K562 (cell line): ENCODE measurements around the gene COA3. TPM values are rescaled to one million over a fixed set of nuclear protein-coding genes. Genes with fewer than 3 reads are reported as not detected.

Source experiments
- ATAC-seq: fragments of 200-7000 bp; cut with Tn5 transposase; 3 replicates; pipeline ENCODE4 v1.9.1; 2020; ENCODE audit warnings: moderate library complexity
- BruUV-seq: library from RNA; stranded (reverse); fragments of 400-500 nt; replicated peaks from 2 replicates; lab custom pipeline; 2021; lab: Mats Ljungman, UMichigan
- CTCF ChIA-PET: fragments of 300-600 bp; formaldehyde crosslinking; extraction: SDS; loops from one replicate; lab custom pipeline; 2021; ENCODE audit warnings: low intra/inter-chr PET ratio; lab: Yijun Ruan, JAX
- POLR2A ChIA-PET: fragments of 300-600, 350-650 bp; sonication (Branson Sonifier 250); formaldehyde crosslinking; extraction: SDS; loops from one replicate; lab custom pipeline; 2021; ENCODE audit warnings: antibody characterized with exemption, inconsistent platforms; lab: Yijun Ruan, JAX
- DNase-seq, 4 experiments: peaks; one replicate each; pipeline versions ENCODE4 v3.0.0 to v3.0.0-alpha.2; 2011 to 2018; ENCODE audit warnings: low spot score in 3 of 4, mixed read lengths in 3 of 4; ENCODE audit errors: extremely low read depth in 1 of 4
- FAIRE-seq: peaks from 2 replicates; lab custom pipeline; 2011; peaks lifted over from hg19 to GRCh38; lab: Jason Lieb, UNC
- H2AFZ ChIP-seq: 2 replicates; pipeline ENCODE4 v1.6.0; 2011; ENCODE audit warnings: low read depth, low read length, control low read depth, inconsistent platforms
- H3K27ac ChIP-seq: fragments of 200-600 bp; 3 replicates; pipeline ENCODE4 v1.8.0; 2011; ENCODE audit warnings: low read depth, mild to moderate bottlenecking, control low read depth, inconsistent platforms, low read length, moderate library complexity, mixed read lengths; ENCODE audit errors: extremely low read depth
- H3K27me3 ChIP-seq, 2 experiments: fragments of 300-600 bp in 1 of 2; 2 replicates in 1 of 2; 3 replicates in 1 of 2; pipeline versions ENCODE4 v1.6.0 to v1.8.0; 2011; ENCODE audit warnings: inconsistent platforms in 2 of 2, low read length in 2 of 2, mild to moderate bottlenecking in 1 of 2, mixed read lengths in 1 of 2, moderate library complexity in 1 of 2; ENCODE audit not compliant: control insufficient read depth in 2 of 2, insufficient read depth in 2 of 2
- H3K36me3 ChIP-seq: fragments of 300-600 bp; 3 replicates; pipeline ENCODE4 v1.8.0; 2011; ENCODE audit warnings: mild to moderate bottlenecking, low read length, inconsistent platforms; ENCODE audit not compliant: control insufficient read depth, insufficient read depth
- H3K4me1 ChIP-seq, 2 experiments: fragments of 200-600 bp in 1 of 2; replicated peaks in 1 of 2; 2 replicates in 1 of 2; 3 replicates in 1 of 2; pipeline versions ENCODE4 v1.5.1 to v1.8.0; 2011; ENCODE audit warnings: inconsistent platforms in 2 of 2, low read length in 2 of 2, mild to moderate bottlenecking in 1 of 2, mixed read lengths in 1 of 2, moderate library complexity in 1 of 2; ENCODE audit not compliant: control insufficient read depth in 2 of 2, insufficient read depth in 2 of 2
- H3K4me2 ChIP-seq: 2 replicates; pipeline ENCODE4 v1.6.1; 2011; ENCODE audit warnings: low read length, control low read depth, inconsistent platforms, mixed read lengths; ENCODE audit not compliant: insufficient read depth
- H3K4me3 ChIP-seq: fragments of 200-600 bp; sonication (generic), shearing (Covaris generic); 2 replicates; pipeline ENCODE4 v1.5.1; 2016; ENCODE audit warnings: control low read depth, inconsistent platforms
- H3K79me2 ChIP-seq: fragments of 200-600 bp; 3 replicates; pipeline ENCODE4 v1.8.0; 2011; ENCODE audit warnings: low read length, inconsistent platforms; ENCODE audit not compliant: control insufficient read depth, insufficient read depth
- H3K9ac ChIP-seq, 2 experiments: 2 replicates each; pipeline versions ENCODE4 v1.6.0 to v1.6.1; 2011; ENCODE audit warnings: low read depth in 2 of 2, low read length in 2 of 2, control low read depth in 1 of 2, inconsistent platforms in 1 of 2, mild to moderate bottlenecking in 1 of 2, mixed read lengths in 1 of 2; ENCODE audit not compliant: insufficient read depth in 1 of 2
- H3K9me1 ChIP-seq: one replicate; pipeline ENCODE4 v1.6.0; 2011; ENCODE audit warnings: inconsistent platforms, mild to moderate bottlenecking, low read length, moderate library complexity; ENCODE audit not compliant: control insufficient read depth, insufficient read depth
- H3K9me3 ChIP-seq: replicated peaks from 2 replicates; pipeline ENCODE4 v1.5.1; 2011; ENCODE audit warnings: low read depth, low read length, inconsistent platforms; ENCODE audit not compliant: control insufficient read depth, insufficient read depth
- H4K20me1 ChIP-seq: replicated peaks from 2 replicates; pipeline ENCODE4 v1.6.1; 2011; ENCODE audit warnings: low read length, inconsistent platforms, mixed read lengths; ENCODE audit not compliant: control insufficient read depth, insufficient read depth
- CHD2 ChIP-seq: IDR thresholded peaks from 2 replicates; pipeline ENCODE4 v1.6.1; 2011; ENCODE audit warnings: low read depth, low read length
- CTCF ChIP-seq, 3 experiments: IDR thresholded peaks in 2 of 3; conservative IDR thresholded peaks in 1 of 3; 2 replicates each; pipeline ENCODE4 v1.5.1; 2011 to 2012; ENCODE audit warnings: low read length in 3 of 3, mild to moderate bottlenecking in 3 of 3, control low read depth in 2 of 3, improper control_type of control experiment in 1 of 3, inconsistent platforms in 1 of 3, low read depth in 1 of 3, mixed read lengths in 1 of 3, moderate library complexity in 1 of 3; ENCODE audit not compliant: insufficient read depth in 2 of 3
- E2F8 ChIP-seq: fragments of 450-650 bp; IDR thresholded peaks from 2 replicates; pipeline ENCODE4 v1.7.1; 2018; ENCODE audit warnings: mild to moderate bottlenecking, low read depth; ENCODE audit not compliant: partially characterized antibody
- FOXP4 ChIP-seq: sonication (generic); formaldehyde crosslinking; IDR thresholded peaks from 2 replicates; pipeline ENCODE4 v1.8.0; 2022; ENCODE audit warnings: mild to moderate bottlenecking, missing genetic modification reagents, borderline replicate concordance
- GABPB1 ChIP-seq: sonication (generic); formaldehyde crosslinking; IDR thresholded peaks from 2 replicates; pipeline ENCODE4 v1.8.0; 2022; ENCODE audit warnings: mild to moderate bottlenecking, missing genetic modification reagents
- HDAC8 ChIP-seq: fragments of 450-650 bp; IDR thresholded peaks from 2 replicates; pipeline ENCODE4 v1.6.1; 2016; ENCODE audit warnings: mild to moderate bottlenecking, missing genetic modification characterization, moderate library complexity, missing compliant biosample characterization
- MEF2A ChIP-seq: IDR thresholded peaks from 2 replicates; pipeline ENCODE4 v1.6.1; 2011; ENCODE audit warnings: low read depth, mild to moderate bottlenecking, low read length, moderate library complexity; ENCODE audit not compliant: control insufficient read depth
- MXD1 ChIP-seq: fragments of 250-450 bp; sonication (Bioruptor Pico); IDR thresholded peaks from 2 replicates; pipeline ENCODE4 v1.8.0; 2021; ENCODE audit warnings: borderline replicate concordance, mild to moderate bottlenecking, moderate library complexity; ENCODE audit not compliant: poor library complexity, severe bottlenecking
- RBM39 ChIP-seq: fragments of 200-400 bp; formaldehyde crosslinking; optimal IDR thresholded peaks from 2 replicates; pipeline ENCODE3; 2018; ENCODE audit warnings: low read depth, low read length
- USF2 ChIP-seq: sonication (generic); formaldehyde crosslinking; IDR thresholded peaks from 2 replicates; pipeline ENCODE4 v1.5.0; 2020; ENCODE audit warnings: missing genetic modification reagents
- ZNF140 ChIP-seq: fragments of 250-450 bp; sonication (Bioruptor Pico); IDR thresholded peaks from 2 replicates; pipeline ENCODE4 v1.8.0; 2021; ENCODE audit warnings: moderate library complexity, mild to moderate bottlenecking, inconsistent platforms
- WGBS: fragments of 100-300 bp; shearing (Covaris generic); methylation state at CpG from one replicate; pipeline ENCODE4 v1.1.6; 2016; ENCODE audit warnings: low coverage, mixed read lengths; ENCODE audit not compliant: insufficient coverage; ENCODE audit errors: missing lambda C conversion rate; 5-methylcytosine and 5-hydroxymethylcytosine counted together
- in situ Hi-C: fragments of 300-500 bp; cut with MboI; formaldehyde crosslinking; loops from 4 replicates; pipeline ENCODE4 v1.15.0; 2018; ENCODE audit warnings: inconsistent platforms, mixed read lengths
- intact Hi-C: fragments of 100-400 bp; cut with micrococcal nuclease; formaldehyde crosslinking; loops from 2 replicates; pipeline ENCODE4 v1.14.2; 2022
- polyA plus RNA-seq, 8 experiments: library from polyadenylated mRNA; depleted of rRNA in 4 of 8; stranded (reverse) in 5 of 8; unstranded in 3 of 8; fragments of >200 nt; fragmentation: Nextera tagmentation in 2 of 8; fragmentation: Illumina TruSeq in 1 of 8; extraction: Ambion mirVana in 2 of 8; extraction: Trizol in 1 of 8; gene quantifications; 2 replicates each; pipeline versions ENCODE4 v1.2.1 to v1.2.3, GENCODE V29; 2011 to 2014; ENCODE audit warnings: inconsistent platforms in 1 of 8, missing spikeins in 1 of 8
- total RNA-seq, 7 experiments: library from RNA; depleted of rRNA in 6 of 7; stranded (reverse); fragments of >200 nt in 6 of 7; fragmentation: Illumina TruSeq in 2 of 7; extraction: Trizol in 2 of 7; gene quantifications; 2 replicates each; pipeline versions ENCODE4 v1.2.1 to v1.2.3, GENCODE V29; 2011 to 2021; ENCODE audit warnings: low replicate concordance in 1 of 7

The COA3 gene
- total and polyA plus RNA-seq, 9 of the 15 experiments (the other 6 are each of a cell fraction or from before 2014, with no cell fraction given): 49.6 to 153 (median 61.4) TPM

- peak; percentile 90 to 95 (median 92) for DNase-seq
- ATAC-seq: peak; percentile 96
- in situ Hi-C loops: no loop called here
- intact Hi-C loops: no loop called here
- Histone ChIP-seq H3K36me3 (peaks cover 39% of the 10 kb centered on the region), H4K20me1 (0 out of 2 replicates have a peak, but pooled peaks cover 5% of the 10 kb centered on the region), H3K4me2 (peak within 1 kb of the TSS; percentile 98), H3K27ac (peak within 1 kb of the TSS; percentile 95), H3K79me2 (peaks cover 46% of the 10 kb centered on the region), H3K4me1 (peaks cover 3 to 14% of the 10 kb centered on the region in 2 experiments; a peak in 4 of 5 replicates), H3K9me1 (no peaks in the 10 kb centered on the region), H3K27me3 (no peaks in the 10 kb centered on the region), H3K4me3 (peak within 1 kb of the TSS; percentile 90), H3K9me3 (no peaks in the 10 kb centered on the region), H2AFZ (peak within 1 kb of the TSS; percentile 100), H3K9ac (peak within 1 kb of the TSS; percentile 98 to 99)
- ChIA-PET POLR2A (interaction anchor here (0.6 to 2.0 kb wide), 11 partner anchors 9 to 279 kb away, joined by 3 to 18 read pairs (median 4); partner anchors contain the start of genes BECN1 and RPL27), CTCF (interaction anchor here (1.1 kb wide), 1 partner anchor 164 kb away, joined by 3 read pairs; no protein-coding TSS in a partner anchor)
- BruUV-seq: no TSS peak
- 1% methylated on average over 65 of the region's 71 CpGs for whole genome bisulfite sequencing
- peak; percentile 63 for FAIRE-seq
- TF ChIP-seq CTCF (IDR thresholded peaks at IDR 0.05 in 2 of 3, conservative IDR thresholded peaks at IDR 0.05 in 1 of 3; ENCODE audit: insufficient read depth in 2 of 3, low read depth in 1 of 3, low read length in 3 of 3): peak in 1 of 3 experiments; percentile 1; a peak in 1 of 6 replicates
- TF ChIP-seq ZNF140 (CRISPR knock-in tag): no peak
- TF ChIP-seq FOXP4 (CRISPR knock-in tag): no peak
- TF ChIP-seq GABPB1 (CRISPR knock-in tag): peak; percentile 98
- TF ChIP-seq MEF2A: no peak
- no peak for TF ChIP-seq RBM39
- peak; percentile 62 for TF ChIP-seq USF2
- peak; percentile 93 for TF ChIP-seq E2F8
- TF ChIP-seq MXD1 (CRISPR knock-in tag): peak; percentile 99
- peak; percentile 38; the same call in 1 of the 2 replicates for TF ChIP-seq CHD2
- TF ChIP-seq HDAC8: peak; percentile 64; the same call in 1 of the 2 replicates
Observed at GRCh38 chr17:42832934-42833766, 34.6 kb upstream of the COA3 start, which contains the start of gene PSME3. PSME3 (plus strand) TSS chr17:42833397; CDS start chr17:42833632, 235 bp downstream.
